Mesendoderm (in vitro differentiated cells): ENCODE data around the gene CACNA2D4.

Experiments
- DNase-seq: peaks from one replicate; pipeline ENCODE4 v3.0.0; 2013
- H2AK5ac ChIP-seq: 2 replicates; pipeline ENCODE4 v1.6.1; 2013; ENCODE audit warnings: low read length, inconsistent platforms
- H2BK120ac ChIP-seq: 2 replicates; pipeline ENCODE4 v1.6.1; 2013; ENCODE audit warnings: low read depth, mild to moderate bottlenecking, low read length, moderate library complexity, mixed read lengths
- H2BK15ac ChIP-seq: replicated peaks from 2 replicates; pipeline ENCODE4 v1.6.1; 2013; ENCODE audit warnings: low read depth, mild to moderate bottlenecking, moderate library complexity
- H2BK5ac ChIP-seq: 2 replicates; pipeline ENCODE4 v1.6.1; 2013; ENCODE audit warnings: low read length, inconsistent platforms
- H3K18ac ChIP-seq: 2 replicates; pipeline ENCODE4 v1.6.1; 2013; ENCODE audit warnings: mild to moderate bottlenecking, low read length, mixed read lengths
- H3K23ac ChIP-seq: one replicate; pipeline ENCODE4 v1.6.1; 2013; ENCODE audit warnings: low read length
- H3K27ac ChIP-seq: 2 replicates; pipeline ENCODE4 v1.5.1; 2013; ENCODE audit warnings: low read depth, mild to moderate bottlenecking, inconsistent platforms, low read length, moderate library complexity
- H3K27me3 ChIP-seq: 2 replicates; pipeline ENCODE4 v1.6.1; 2013; ENCODE audit warnings: low read length, control low read depth, mild to moderate bottlenecking, inconsistent platforms; ENCODE audit not compliant: insufficient read depth, poor library complexity
- H3K36me3 ChIP-seq: 2 replicates; pipeline ENCODE4 v1.6.1; 2013; ENCODE audit warnings: low read length, inconsistent platforms; ENCODE audit not compliant: control insufficient read depth, insufficient read depth
- H3K4ac ChIP-seq: one replicate; pipeline ENCODE4 v1.6.1; 2013; ENCODE audit warnings: low read depth, mild to moderate bottlenecking, low read length, moderate library complexity
- H3K4me1 ChIP-seq: 2 replicates; pipeline ENCODE4 v1.6.1; 2013; ENCODE audit warnings: low read depth, low read length, inconsistent platforms; ENCODE audit not compliant: control insufficient read depth
- H3K4me2 ChIP-seq: 2 replicates; pipeline ENCODE4 v1.6.1; 2013; ENCODE audit warnings: low read length
- H3K4me3 ChIP-seq: 2 replicates; pipeline ENCODE4 v1.5.1; 2013; ENCODE audit warnings: mild to moderate bottlenecking, low read length
- H3K56ac ChIP-seq: one replicate; pipeline ENCODE4 v1.6.1; 2013; ENCODE audit warnings: low read length
- H3K79me1 ChIP-seq: 2 replicates; pipeline ENCODE4 v1.6.1; 2013; ENCODE audit warnings: low read length, inconsistent platforms
- H3K79me2 ChIP-seq: 2 replicates; pipeline ENCODE4 v1.6.1; 2013; ENCODE audit warnings: mild to moderate bottlenecking, low read length; ENCODE audit not compliant: control insufficient read depth, insufficient read depth
- H3K9ac ChIP-seq: 2 replicates; pipeline ENCODE4 v1.6.1; 2013; ENCODE audit warnings: low read length, inconsistent platforms
- H4K5ac ChIP-seq: one replicate; pipeline ENCODE4 v1.6.1; 2013; ENCODE audit warnings: low read length
- H4K8ac ChIP-seq: one replicate; pipeline ENCODE4 v1.6.1; 2013; ENCODE audit warnings: low read depth, mild to moderate bottlenecking, control low read depth, low read length, moderate library complexity
- WGBS: extraction: QIAGEN DNeasy Blood & Tissue Kit; methylation state at CpG from one replicate; pipeline ENCODE4 v1.1.7; 2013; ENCODE audit warnings: low lambda C conversion rate, missing lambda C conversion rate; ENCODE audit not compliant: insufficient coverage; ENCODE audit errors: extremely low coverage; 5-methylcytosine and 5-hydroxymethylcytosine counted together

Gene CACNA2D4

DNA sequence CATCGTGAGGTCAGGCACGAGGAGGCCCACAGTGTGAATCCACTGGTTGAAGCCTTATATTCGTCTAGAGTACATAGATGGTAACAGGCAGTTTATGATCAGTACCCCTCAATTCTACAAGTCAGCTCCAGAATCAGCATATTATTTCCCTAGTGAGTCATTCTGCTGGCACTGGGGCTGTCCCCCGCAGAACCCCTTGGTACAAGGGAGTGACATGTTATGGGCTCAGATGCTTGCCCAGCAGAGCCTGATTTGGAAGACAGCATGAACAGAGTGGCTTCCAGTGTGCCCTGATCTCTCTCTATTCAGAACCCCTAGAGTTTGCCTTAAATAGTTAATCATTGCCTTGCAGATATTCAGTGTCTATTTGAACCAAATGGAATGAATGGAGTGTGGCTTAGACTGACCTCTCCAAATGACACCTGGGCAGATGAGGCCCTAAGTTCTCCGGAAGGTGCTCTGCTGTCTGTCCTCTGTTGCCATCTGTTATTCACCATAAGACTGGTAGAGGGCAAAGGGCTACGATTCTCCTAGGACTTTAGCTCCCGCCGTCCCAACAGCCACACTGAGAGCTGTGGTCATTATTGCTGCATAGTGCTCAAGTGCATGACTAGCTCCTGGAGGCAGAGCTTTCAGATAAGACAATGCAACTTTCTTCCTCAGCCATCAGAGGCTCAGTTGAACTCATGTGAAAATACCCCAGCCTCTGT, 41.1 kb downstream of the CACNA2D4 start:
- H3K18ac ChIP-seq: no peak overlapping the region
- no peaks in the 10 kb centered on the region for H3K36me3 ChIP-seq
- H3K4me1 ChIP-seq: no peaks in the 10 kb centered on the region
- H2AK5ac ChIP-seq: no peak overlapping the region
- no peaks in the 10 kb centered on the region for H3K79me1 ChIP-seq
- no peak overlapping the region for H3K4me3 ChIP-seq
- H3K4ac ChIP-seq: no peak overlapping the region
- H3K56ac ChIP-seq: no peak overlapping the region
- WGBS: no CpG with 5 or more reads among the region's 8 CpGs
- no peak overlapping the region for H3K4me2 ChIP-seq
- no peak overlapping the region for H3K23ac ChIP-seq
- DNase-seq: no peak
- no peak overlapping the region for H3K9ac ChIP-seq
- H4K8ac ChIP-seq: no peak overlapping the region
- H3K79me2 ChIP-seq: no peaks in the 10 kb centered on the region
- H2BK15ac ChIP-seq: no peak overlapping the region
- no peak overlapping the region for H4K5ac ChIP-seq
- H2BK120ac ChIP-seq: no peak overlapping the region
- H3K27me3 ChIP-seq: no peaks in the 10 kb centered on the region
- H3K27ac ChIP-seq: no peak overlapping the region
- no peak overlapping the region for H2BK5ac ChIP-seq

DNA sequence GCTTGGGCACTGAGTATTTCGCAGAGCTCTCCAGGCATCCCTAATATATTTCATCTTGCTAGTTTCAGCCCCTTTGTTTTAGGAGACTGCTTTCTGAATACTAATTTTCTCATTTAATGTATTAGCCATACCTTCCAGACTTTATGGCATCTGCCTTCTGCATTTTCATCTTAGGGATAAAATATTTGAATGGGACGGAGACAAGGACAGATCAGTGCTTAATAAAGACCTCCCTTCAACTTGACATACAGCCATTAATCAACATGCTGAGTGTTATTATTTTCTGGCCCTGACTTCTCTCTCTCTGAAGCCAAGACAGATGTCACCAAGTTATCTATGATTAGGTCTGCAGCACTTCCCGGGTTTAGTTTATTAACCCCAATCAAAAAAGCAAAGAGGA, 42.4 kb downstream of the CACNA2D4 start:
- H3K27ac ChIP-seq: no peak overlapping the region

DNA sequence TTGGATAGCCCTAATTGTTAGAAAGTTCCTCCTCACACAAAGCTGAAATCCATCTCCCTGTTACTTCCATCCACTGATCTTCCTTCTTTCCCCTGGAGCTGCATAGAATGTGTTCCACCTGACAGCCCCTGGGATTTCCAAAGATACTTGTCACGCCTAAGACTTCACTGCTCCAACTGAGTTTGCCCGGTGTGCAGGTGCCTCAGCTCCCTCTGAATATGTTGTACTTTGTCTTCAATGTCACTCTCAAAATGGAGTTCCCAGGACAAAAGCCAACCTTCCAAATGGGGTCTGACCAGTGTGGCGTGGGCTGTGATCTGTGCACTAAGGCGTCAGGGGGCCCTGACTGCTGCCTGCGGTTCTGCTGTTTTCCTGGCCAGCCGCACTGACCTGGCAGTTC, 42.8 kb downstream of the CACNA2D4 start:
- H3K23ac ChIP-seq: no peak overlapping the region
- H3K79me1 ChIP-seq: no peaks in the 10 kb centered on the region
- H2BK120ac ChIP-seq: no peak overlapping the region
- no peak overlapping the region for H2BK15ac ChIP-seq
- no peak for DNase-seq
- H3K4me3 ChIP-seq: no peak overlapping the region
- no peak overlapping the region for H2BK5ac ChIP-seq
- no peak overlapping the region for H3K56ac ChIP-seq
- no peak overlapping the region for H2AK5ac ChIP-seq
- H3K18ac ChIP-seq: no peak overlapping the region
- no peaks in the 10 kb centered on the region for H3K36me3 ChIP-seq
- no peaks in the 10 kb centered on the region for H3K4me1 ChIP-seq
- no peak overlapping the region for H4K5ac ChIP-seq
- H3K79me2 ChIP-seq: no peaks in the 10 kb centered on the region
- H4K8ac ChIP-seq: no peak overlapping the region
- H3K4ac ChIP-seq: no peak overlapping the region
- no peak overlapping the region for H3K9ac ChIP-seq
- WGBS: no CpG with 5 or more reads among the region's 6 CpGs
- no peak overlapping the region for H3K27ac ChIP-seq
- no peak overlapping the region for H3K4me2 ChIP-seq
- no peaks in the 10 kb centered on the region for H3K27me3 ChIP-seq

More for the DNA sequence above, 42.4 kb downstream of the CACNA2D4 start:
- H3K18ac ChIP-seq: no peak overlapping the region
- H3K79me2 ChIP-seq: no peaks in the 10 kb centered on the region
- no peak overlapping the region for H2AK5ac ChIP-seq
- H3K4me3 ChIP-seq: no peak overlapping the region
- no peak overlapping the region for H2BK5ac ChIP-seq
- no peak overlapping the region for H3K23ac ChIP-seq
- H2BK15ac ChIP-seq: no peak overlapping the region
- no peaks in the 10 kb centered on the region for H3K36me3 ChIP-seq
- H3K9ac ChIP-seq: no peak overlapping the region
- no peaks in the 10 kb centered on the region for H3K79me1 ChIP-seq
- H3K27me3 ChIP-seq: no peaks in the 10 kb centered on the region
- no CpG with 5 or more reads among the region's 3 CpGs for WGBS
- no peak overlapping the region for H3K56ac ChIP-seq
- H3K4me1 ChIP-seq: no peaks in the 10 kb centered on the region
- H2BK120ac ChIP-seq: no peak overlapping the region
- no peak overlapping the region for H4K5ac ChIP-seq
- H3K4ac ChIP-seq: no peak overlapping the region
- DNase-seq: no peak
- H3K4me2 ChIP-seq: no peak overlapping the region
- no peak overlapping the region for H4K8ac ChIP-seq

DNA sequence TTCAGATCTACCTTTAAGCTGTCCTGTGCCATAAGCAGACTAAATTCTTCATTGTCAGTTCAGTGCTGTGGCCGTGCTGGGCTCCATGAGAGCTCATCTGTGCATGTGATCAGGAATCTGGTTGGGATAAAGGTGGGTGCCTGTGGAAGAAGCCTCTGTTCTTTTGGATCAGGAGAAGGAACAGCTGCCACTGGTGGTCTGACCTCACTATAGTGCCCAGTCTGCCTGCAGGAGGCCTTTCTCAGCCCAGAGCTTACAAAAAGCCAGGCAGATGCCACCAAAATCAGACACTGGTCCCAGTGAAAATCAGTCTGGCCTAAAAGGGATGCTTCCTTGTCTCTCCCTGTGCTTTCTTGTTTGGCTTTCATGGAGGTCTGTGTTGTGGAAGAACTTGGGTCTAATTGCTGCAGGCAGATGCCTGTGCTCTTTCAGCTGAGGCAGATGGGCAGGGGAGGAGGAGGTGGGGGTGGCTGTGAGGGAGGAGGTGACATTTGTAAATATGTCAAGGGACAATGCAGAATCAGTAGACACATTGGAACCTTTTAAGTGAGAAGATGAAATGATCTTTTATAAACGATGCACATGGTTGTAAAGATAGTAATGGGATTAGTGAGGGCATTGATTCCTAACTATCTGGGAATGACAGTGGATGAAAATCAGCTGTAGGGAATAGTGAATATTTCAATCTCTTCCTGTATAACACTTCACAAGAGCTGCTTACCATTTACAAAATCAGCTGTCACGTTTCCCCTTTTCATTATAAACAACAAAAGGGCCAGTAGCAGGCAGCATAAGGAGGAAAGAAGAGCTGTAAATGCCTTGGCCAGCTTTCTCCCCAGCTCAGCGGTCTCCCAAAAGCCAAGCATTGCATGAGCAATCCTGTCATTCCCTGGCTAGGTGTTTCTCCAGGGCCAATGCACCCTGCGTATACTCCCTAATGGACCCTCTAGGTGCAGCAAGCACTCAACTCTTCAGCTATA, 44.6 kb downstream of the CACNA2D4 start:
- no peak overlapping the region for H2BK120ac ChIP-seq
- no peak for DNase-seq
- no peaks in the 10 kb centered on the region for H3K79me2 ChIP-seq
- H3K79me1 ChIP-seq: no peaks in the 10 kb centered on the region
- no peak overlapping the region for H3K4me3 ChIP-seq
- H3K56ac ChIP-seq: no peak overlapping the region
- H3K27me3 ChIP-seq: no peaks in the 10 kb centered on the region
- no peak overlapping the region for H3K9ac ChIP-seq
- no peak overlapping the region for H2BK5ac ChIP-seq
- H4K5ac ChIP-seq: no peak overlapping the region
- H3K36me3 ChIP-seq: no peaks in the 10 kb centered on the region
- no peak overlapping the region for H2AK5ac ChIP-seq
- no peak overlapping the region for H3K27ac ChIP-seq
- no peak overlapping the region for H3K4me2 ChIP-seq
- H3K18ac ChIP-seq: no peak overlapping the region
- H4K8ac ChIP-seq: no peak overlapping the region
- H3K4me1 ChIP-seq: no peaks in the 10 kb centered on the region
- H3K4ac ChIP-seq: no peak overlapping the region
- WGBS: no CpG with 5 or more reads among the region's 5 CpGs
- H3K23ac ChIP-seq: no peak overlapping the region
- H2BK15ac ChIP-seq: no peak overlapping the region

DNA sequence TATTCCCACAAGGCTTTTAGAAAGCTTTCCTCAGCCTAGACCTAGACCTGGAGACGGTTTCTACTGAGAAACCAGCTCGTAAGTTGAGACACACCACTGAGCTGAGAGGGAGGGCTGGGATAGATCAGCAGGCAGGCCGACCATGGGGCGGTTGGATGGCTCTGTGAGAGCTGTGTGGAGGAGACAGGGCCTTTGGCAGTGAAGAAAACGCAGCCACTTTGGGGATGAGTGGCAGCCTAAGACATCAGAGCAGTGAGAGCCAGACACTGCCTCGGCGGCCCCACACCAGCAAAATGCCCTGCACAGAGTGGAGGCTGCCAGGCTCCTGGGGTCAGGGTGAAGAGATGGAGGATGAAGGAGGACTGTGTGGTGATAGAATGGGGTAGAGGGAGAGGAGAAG, 46.0 kb downstream of the CACNA2D4 start:
- no peak overlapping the region for H4K5ac ChIP-seq
- H3K56ac ChIP-seq: no peak overlapping the region
- H3K23ac ChIP-seq: no peak overlapping the region
- no peak overlapping the region for H4K8ac ChIP-seq
- no CpG with 5 or more reads among the region's 7 CpGs for WGBS
- H3K9ac ChIP-seq: no peak overlapping the region
- no peak overlapping the region for H3K27ac ChIP-seq
- H3K4ac ChIP-seq: no peak overlapping the region
- H3K79me1 ChIP-seq: no peaks in the 10 kb centered on the region
- H3K79me2 ChIP-seq: no peaks in the 10 kb centered on the region
- H3K36me3 ChIP-seq: no peaks in the 10 kb centered on the region
- no peaks in the 10 kb centered on the region for H3K4me1 ChIP-seq
- no peak overlapping the region for H2BK15ac ChIP-seq
- no peak overlapping the region for H3K4me2 ChIP-seq
- H2BK120ac ChIP-seq: no peak overlapping the region
- H3K4me3 ChIP-seq: no peak overlapping the region
- no peak overlapping the region for H2AK5ac ChIP-seq
- H3K18ac ChIP-seq: no peak overlapping the region
- DNase-seq: no peak
- H2BK5ac ChIP-seq: no peak overlapping the region
- no peaks in the 10 kb centered on the region for H3K27me3 ChIP-seq
